ENCODE measurements around the gene REEP1. TPM values are rescaled to one million over a fixed set of nuclear protein-coding genes. Genes with fewer than 3 reads are reported as not detected.
A peak's percentile ranks its signal among the peaks of the same experiment; 100 is the strongest.
"Not testable (repeated sequence)": the region's sequence is repeated elsewhere in the genome, so short reads cannot be mapped to it uniquely, and the experiment has no call there.

REEP1 gene
- total RNA-seq, 1 donor from 2014 or later = 6.4 TPM

GRCh38 chr2:86254576-86255538, 82.6 kb downstream of the REEP1 start:
- Histone ChIP-seq H3K36me3 (no peaks in the 10 kb centered on the region), H3K4me1 (peaks cover 7 to 12% of the 10 kb centered on the region in 2 donors), H3K9me3 (no peaks in the 10 kb centered on the region), H3K27ac (peak overlapping the region; percentile 50 to 69), H3K4me3 (no peak overlapping the region), H3K27me3 (no peaks in the 10 kb centered on the region)
- no peak for TF ChIP-seq CTCF (IDR thresholded peaks at IDR 0.05)
- intact Hi-C loops (cut with DNase I) = no loop called here
- no peak for DNase-seq (ENCODE audit: low spot score in 2 of 2)

- H3K27ac ChIP-seq = no peak overlapping the region
- no peaks in the 10 kb centered on the region for H3K27me3 ChIP-seq
- H3K4me1 ChIP-seq = peaks cover 7 to 21% of the 10 kb centered on the region in 2 donors
These were observed 84.0 kb downstream of the REEP1 start for GRCh38 chr2:86253424-86253823.

GRCh38 chr2:86251840-86252266, 85.6 kb downstream of the REEP1 start:
- peaks cover 7 to 21% of the 10 kb centered on the region in 2 donors for H3K4me1 ChIP-seq
- no peak for TF ChIP-seq CTCF (IDR thresholded peaks at IDR 0.05)
- no peaks in the 10 kb centered on the region for H3K27me3 ChIP-seq
- intact Hi-C loops (cut with DNase I) = loop anchor here (2.0 kb wide), 2 partner anchors 27 to 85 kb away; partner anchors contain the start of gene REEP1
- H3K9me3 ChIP-seq = no peaks in the 10 kb centered on the region
- no peak overlapping the region for H3K4me3 ChIP-seq
- peak overlapping the region in 1 of 2 donors; percentile 85 for H3K27ac ChIP-seq
- DNase-seq (ENCODE audit: low spot score in 2 of 2) = no peak
- no peaks in the 10 kb centered on the region for H3K36me3 ChIP-seq

More at GRCh38 chr2:86253424-86253823, 84.0 kb downstream of the REEP1 start:
- no peak for TF ChIP-seq CTCF (IDR thresholded peaks at IDR 0.05)
- H3K9me3 ChIP-seq = no peaks in the 10 kb centered on the region
- H3K4me3 ChIP-seq = no peak overlapping the region
- no peak for DNase-seq (ENCODE audit: low spot score in 2 of 2)
- intact Hi-C loops (cut with DNase I) = no loop called here
- no peaks in the 10 kb centered on the region for H3K36me3 ChIP-seq

- Histone ChIP-seq H3K27ac (peak overlapping the region; percentile 67 to 85), H3K36me3 (no peaks in the 10 kb centered on the region), H3K4me1 (peaks cover 6 to 12% of the 10 kb centered on the region in 2 donors), H3K27me3 (no peaks in the 10 kb centered on the region), H3K9me3 (no peaks in the 10 kb centered on the region), H3K4me3 (no peak overlapping the region)
- peak in 2 of 3 experiments; percentile 8 to 19 for TF ChIP-seq CTCF (IDR thresholded peaks at IDR 0.05)
- DNase-seq (ENCODE audit: low spot score in 2 of 2) = peak; percentile 37 to 84
- intact Hi-C loops (cut with DNase I) = loop anchor here (2.0 to 5.0 kb wide), 3 partner anchors 25 to 87 kb away; partner anchors contain the start of gene REEP1
These were observed 87.6 kb downstream of the REEP1 start for GRCh38 chr2:86249579-86250391.

GRCh38 chr2:86249176-86249575, 88.2 kb downstream of the REEP1 start:
- Histone ChIP-seq H3K27me3 (no peaks in the 10 kb centered on the region), H3K36me3 (no peaks in the 10 kb centered on the region), H3K27ac (peak overlapping the region; percentile 67 to 73), H3K4me3 (no peak overlapping the region), H3K4me1 (peaks cover 3 to 10% of the 10 kb centered on the region in 2 donors), H3K9me3 (no peaks in the 10 kb centered on the region)
- TF ChIP-seq CTCF (IDR thresholded peaks at IDR 0.05) = no peak
- no peak for DNase-seq (ENCODE audit: low spot score in 2 of 2)
- intact Hi-C loops (cut with DNase I) = loop anchor here (5.0 kb wide), 1 partner anchor 33 kb away; no protein-coding TSS in a partner anchor

GRCh38 chr2:86245222-86245621, 92.2 kb downstream of the REEP1 start:
- DNase-seq (ENCODE audit: low spot score in 2 of 2); H3K4me3 ChIP-seq; H3K27me3 ChIP-seq; H3K36me3 ChIP-seq; H3K9me3 ChIP-seq: not testable (repeated sequence)
- Histone ChIP-seq H3K27ac (peak overlapping the region in 1 of 2 donors; percentile 79), H3K4me1 (peaks cover 6 to 14% of the 10 kb centered on the region in 2 donors)
- intact Hi-C loops (cut with DNase I) = loop anchor here (5.0 kb wide), 1 partner anchor 37 kb away; no protein-coding TSS in a partner anchor

- not testable (repeated sequence) for DNase-seq (ENCODE audit: low spot score in 2 of 2); H3K9me3 ChIP-seq; H3K4me3 ChIP-seq; H3K27me3 ChIP-seq; H3K36me3 ChIP-seq
- H3K27ac ChIP-seq = peak overlapping the region; percentile 64 to 79
- H3K4me1 ChIP-seq = peaks cover 3 to 13% of the 10 kb centered on the region in 2 donors
- intact Hi-C loops (cut with DNase I) = loop anchor here (5.0 kb wide), 1 partner anchor 38 kb away; no protein-coding TSS in a partner anchor
These were observed 92.6 kb downstream of the REEP1 start for GRCh38 chr2:86244781-86245180.
